HG03460 (cell line): Measurements from ENCODE around the gene HMGCS2.

Experiments used
- ATAC-seq: cut with Tn5 transposase; IDR thresholded peaks from one replicate; pipeline ENCODE4 v1.9.1; 2021; ENCODE audit not compliant: unreplicated experiment

HMGCS2 gene

DNA sequence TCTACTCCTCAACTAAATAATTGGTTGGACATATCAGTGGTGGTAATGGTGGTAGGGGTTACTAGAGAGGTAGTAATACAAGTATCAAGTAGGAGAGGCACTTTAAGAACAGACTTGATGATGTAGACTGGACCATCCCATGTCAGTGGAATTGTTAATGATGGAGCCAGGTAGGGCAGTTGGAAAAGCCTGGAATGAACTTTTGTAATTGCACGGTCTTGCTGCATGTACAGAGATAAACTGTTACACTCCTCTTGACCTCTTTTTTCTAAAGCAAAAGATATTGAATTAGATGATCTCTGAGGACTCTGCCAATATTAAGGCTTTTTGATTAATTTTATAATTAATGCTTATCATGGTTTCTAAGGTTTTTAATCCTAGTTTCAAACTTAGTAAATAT is 5.8 kb downstream of the HMGCS2 start:
- no peak for ATAC-seq

DNA sequence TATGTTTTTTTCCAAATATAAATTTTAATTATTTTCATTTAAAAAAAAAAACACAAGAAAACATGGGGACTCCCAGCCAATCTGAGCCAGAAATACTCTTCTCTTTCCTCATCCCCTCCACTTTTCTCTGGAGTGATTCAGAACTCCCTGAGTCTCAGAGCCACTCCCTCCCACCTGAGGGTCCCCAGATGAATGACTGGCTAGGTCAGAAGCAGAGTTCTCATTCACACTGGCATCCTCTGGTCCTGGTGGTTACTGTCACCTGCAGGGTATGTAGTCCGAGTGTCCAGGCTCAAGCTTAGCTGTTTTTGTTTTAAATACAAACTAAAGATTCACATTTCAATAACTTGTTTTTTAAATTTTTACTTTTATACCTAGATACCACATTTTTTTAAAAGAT is 6.3 kb downstream of the HMGCS2 start:
- ATAC-seq: no peak

DNA sequence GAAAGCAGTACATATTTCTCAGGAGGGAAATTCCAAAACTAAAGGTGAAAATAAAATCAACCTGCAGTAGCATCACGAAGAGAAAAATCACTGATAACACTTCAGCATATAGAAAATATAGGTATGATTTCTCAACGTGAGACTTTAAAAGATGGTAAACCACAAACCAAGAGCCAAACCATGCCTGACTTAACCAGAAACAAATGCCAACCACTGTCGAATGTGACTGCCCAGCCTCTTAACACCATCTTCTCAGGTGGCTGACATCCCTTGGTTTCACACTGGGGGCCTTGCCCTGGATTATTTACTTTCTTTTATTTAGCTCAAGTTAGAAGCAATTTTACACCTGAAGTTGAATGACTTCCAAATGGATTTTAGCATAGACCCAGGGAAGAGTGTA is 10.1 kb downstream of the HMGCS2 start:
- ATAC-seq: no peak

DNA sequence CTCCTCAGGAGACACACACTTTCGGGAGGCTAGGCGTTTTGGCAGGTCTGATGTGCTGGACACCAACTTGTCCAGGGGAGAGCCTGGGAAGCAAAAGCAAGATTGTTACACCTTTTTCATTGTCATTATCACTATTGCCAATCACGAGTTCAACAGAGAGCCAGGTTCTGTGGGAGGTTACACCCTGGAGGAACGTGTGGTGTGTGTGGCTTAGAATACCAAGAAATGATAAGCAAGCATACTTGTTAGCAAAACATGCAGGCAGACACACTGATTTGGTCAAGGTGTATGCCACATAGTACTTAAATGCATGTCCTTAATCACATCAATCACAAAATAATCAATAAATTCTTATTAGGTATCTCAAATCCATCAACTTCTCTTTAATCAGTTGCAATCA is 16.1 kb downstream of the HMGCS2 start:
- no peak for ATAC-seq

DNA sequence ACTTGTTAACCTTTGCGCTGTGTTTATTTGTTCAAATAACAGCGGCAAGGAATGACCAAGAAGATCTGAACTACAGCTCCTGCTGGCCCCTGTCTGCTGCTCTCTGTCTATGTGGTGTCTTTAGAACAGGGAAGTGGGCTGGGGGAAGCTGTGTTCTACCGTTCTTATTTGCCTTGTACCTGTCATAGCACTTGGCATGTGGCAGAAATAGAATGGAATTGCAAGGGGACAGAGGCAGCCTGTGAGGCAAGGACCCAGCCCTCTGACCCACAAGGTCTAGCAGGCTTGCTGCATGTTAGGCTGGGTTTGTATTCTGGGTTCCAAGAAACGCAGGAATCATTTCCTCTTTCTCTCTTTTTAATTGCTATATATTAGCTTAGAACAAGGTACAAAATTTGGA is 20.7 kb downstream of the HMGCS2 start:
- no peak for ATAC-seq

DNA sequence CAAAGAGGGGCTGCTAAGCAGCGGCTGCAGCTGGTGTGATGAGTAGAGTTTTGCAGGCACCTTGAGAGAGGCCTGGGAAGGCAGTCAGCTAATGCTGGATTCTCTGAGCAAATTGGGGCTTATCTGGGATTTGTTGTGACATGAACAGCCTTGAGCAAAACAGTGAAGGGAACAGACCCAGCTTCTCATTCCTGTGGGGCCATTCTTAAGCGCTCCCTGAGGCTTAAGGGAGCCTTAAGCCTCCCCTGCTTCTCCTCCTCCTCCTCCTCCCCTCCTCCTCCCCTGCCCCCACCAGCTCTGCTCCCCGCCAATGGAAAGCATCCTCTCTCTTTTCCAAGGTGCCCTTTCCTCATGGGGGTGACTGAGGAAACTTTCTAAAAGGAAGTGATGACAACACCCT is 21.3 kb downstream of the HMGCS2 start:
- no peak for ATAC-seq

DNA sequence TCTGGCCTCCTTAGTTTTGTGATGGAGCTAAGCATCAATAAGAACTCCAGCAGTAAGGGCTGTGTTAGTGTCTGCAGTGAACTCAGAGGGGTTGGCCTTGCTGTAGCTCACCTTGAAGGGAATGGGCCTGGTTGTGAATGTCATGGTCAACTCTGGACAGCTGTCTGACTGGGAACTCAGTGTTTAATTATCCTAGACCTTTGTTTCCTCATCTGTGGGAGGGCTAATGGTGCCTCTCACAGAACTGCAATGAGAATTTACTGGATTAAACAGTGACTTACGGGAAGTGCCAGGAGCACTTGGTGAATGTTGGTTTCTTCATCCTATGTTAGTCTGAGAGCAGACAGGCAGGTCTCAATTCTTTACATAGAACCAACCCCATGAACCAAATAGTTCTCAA is 23.7 kb downstream of the HMGCS2 start:
- ATAC-seq: no peak

DNA sequence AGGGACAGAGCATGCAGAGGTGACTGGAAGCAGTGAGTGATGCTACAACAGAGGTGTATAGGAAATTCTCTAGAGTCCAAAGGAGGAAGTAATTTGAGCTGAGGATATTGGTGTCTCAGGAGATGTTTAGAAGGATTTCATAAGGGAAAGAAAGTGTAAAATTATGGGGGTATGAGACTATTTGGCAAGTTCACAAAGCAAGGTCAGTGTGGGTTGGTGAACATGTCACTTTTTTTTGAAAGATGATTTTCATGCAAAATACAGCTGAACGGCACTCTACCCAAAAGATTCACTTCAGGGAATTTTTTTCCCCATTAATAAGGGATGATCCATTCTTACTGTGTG is 24.1 kb downstream of the HMGCS2 start:
- ATAC-seq: no peak

DNA sequence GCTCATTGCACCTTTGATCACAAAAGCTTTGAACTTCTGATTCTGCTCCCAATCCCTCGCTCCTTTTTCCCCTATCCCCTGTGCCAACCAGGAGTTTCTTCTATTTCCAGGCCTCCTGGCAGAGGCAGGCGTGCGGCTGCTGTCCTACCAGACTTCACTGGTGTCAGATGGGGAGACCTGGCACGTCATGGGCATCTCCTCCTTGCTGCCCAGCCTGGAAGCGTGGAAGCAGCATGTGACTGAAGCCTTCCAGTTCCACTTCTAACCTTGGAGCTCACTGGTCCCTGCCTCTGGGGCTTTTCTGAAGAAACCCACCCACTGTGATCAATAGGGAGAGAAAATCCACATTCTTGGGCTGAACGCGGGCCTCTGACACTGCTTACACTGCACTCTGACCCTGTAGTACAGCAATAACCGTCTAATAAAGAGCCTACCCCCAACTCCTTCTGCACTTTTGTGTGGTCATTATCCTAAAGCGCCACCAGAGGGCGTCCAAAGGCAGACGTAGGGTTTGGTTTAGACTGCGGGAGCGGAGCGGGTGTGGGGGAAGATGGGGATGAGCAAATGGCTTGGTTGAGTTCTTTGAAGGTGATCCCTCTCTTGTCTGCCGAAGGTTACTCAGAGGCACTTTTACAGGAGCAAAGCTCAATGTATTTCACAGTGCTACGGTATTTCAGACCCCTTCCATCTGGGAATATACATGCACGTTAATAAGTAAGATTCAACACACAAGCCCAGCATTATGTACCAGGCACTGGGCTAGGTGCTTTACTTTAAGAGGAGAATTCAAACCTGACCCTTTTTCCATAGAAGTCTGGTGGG is 24.7 kb downstream of the HMGCS2 start:
- ATAC-seq: peak; percentile 67

DNA sequence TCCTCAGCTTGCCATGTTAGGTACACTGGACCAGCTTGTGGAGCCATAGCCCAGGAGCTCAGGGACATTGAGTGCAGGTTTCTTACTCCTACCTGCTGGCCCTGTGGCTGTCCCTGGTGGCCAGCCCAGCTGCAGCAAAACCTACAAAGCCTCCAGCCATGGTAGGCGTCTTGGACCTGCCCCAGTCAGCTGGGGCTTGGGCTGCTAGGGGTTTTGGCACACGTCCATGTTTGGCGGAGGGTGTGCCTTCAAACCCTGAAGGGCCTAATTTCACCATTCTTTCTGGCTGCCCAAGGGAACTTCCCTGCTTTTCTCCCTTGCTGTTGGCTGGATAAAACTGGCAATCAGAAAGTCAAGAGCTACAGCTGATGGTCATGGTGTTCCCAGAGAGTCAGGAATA is 25.4 kb downstream of the HMGCS2 start:
- no peak for ATAC-seq

DNA sequence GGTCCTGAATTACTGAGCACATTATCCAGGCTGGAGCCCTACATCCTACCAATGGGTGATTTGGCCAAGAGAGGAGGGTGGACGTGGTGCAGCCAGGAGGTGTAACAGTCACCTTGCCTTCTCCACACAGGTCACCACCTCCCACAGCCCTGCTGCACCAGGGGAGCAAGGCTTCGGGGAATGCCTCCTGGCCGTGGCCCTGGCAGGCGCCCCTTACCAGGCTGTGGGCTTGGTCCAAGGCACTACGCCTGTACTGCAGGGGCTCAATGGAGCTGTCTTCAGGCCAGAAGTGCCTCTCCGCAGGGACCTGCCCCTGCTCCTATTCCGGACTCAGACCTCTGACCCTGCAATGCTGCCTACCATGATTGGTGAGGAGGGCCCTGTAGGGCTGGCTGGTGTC is 26.0 kb downstream of the HMGCS2 start:
- no peak for ATAC-seq

DNA sequence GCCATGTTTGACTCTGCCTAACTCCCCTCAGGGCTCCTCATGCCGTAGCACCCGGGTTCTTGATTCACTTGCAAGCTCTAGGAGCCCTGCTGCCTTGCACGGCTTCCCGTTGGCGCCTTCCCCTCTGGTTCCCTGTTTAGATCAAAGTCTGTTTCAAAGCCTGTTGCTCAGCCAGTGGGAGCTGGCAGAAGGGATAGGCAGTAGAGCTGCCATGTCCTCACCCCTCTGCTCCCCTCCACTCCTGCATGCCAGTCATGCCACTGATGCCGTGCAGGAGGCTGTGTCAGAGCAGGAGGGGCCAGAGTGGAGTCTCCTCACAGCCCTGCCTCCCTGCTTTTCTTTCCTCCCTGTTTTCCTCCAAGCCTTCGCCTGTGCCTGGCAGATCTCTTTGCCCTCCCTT is 26.5 kb downstream of the HMGCS2 start:
- no peak for ATAC-seq

DNA sequence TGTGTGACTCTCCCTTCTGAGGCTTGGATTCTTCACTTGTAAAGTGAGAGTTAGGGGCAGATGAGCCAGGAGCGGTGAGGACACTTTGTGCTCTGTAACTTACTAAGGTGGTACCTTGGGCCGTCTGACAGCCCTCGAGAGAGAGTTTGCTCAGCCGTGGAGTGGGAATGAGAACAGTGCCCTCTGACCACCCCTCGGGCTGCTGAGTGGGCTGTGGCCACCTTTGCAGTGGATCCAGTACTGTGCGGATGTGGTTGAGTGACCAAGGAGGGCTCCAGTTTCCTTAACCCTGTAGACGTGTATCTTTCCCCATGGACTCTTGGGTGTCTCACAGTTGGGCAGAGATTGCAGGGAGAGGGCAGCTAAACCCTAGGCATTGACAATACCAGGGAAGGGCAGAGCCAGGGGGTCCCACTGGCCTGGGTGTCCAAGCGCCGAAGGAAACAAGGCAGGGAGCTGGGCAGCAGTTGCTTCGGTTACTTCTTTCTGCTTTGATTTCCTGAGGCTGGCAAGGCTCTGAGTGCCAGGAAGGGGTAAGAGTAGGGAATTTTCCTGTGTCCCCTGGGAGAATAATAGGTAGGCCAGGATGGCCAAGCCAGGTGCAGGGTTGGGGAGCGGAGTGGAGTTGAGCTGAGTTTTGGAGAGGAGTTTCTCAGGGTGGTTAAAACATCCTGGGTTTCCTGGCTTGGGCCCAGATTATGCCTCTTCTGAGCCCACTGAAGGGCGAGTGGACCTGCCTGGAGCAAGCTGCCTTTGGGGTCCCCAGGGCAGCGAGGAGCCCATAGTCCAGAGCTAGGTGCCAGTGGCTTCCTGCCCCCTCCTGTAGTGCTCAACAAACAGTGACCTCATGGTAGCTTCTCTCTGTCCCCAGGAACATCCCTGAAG is 27.6 kb downstream of the HMGCS2 start:
- no peak for ATAC-seq

DNA sequence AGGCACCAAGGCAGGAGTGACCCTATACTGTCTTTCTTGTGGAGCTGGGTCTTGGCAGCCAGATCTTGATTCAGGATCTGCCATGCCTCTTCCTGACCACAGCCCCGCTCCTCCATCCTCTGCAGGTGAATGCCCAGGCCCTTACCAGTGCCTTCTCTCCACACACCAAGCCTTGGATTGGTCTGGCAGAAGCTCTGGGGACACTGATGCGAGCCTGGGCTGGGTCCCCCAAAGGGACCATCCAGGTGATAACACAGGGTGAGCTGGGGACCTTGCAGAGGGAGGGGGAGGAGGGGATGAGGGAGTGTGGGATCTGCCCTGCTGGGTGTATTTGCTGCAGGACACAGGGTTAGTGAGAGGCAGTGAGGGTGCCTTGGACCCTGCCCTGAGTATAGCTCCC is 28.4 kb downstream of the HMGCS2 start:
- no peak for ATAC-seq

DNA sequence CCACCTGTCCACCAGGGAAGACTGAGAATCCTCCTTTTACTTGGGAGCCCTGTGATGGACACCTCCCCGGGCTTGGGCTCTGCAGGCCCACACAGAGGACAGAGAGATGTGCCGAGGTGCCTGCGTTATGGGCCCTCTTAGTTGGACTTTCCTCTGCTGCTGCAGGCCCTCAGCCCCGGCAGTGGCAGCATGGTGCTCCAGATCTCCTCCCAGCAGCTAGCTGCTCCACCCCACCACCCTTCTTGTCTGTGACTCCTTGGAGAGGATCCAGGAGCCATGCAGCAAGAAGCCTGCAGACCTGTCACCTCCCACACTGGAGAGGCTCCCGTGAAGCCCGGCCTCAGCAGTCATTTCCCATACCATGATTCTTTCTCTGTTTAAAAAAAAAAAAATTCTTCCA is 29.6 kb downstream of the HMGCS2 start:
- ATAC-seq: no peak

DNA sequence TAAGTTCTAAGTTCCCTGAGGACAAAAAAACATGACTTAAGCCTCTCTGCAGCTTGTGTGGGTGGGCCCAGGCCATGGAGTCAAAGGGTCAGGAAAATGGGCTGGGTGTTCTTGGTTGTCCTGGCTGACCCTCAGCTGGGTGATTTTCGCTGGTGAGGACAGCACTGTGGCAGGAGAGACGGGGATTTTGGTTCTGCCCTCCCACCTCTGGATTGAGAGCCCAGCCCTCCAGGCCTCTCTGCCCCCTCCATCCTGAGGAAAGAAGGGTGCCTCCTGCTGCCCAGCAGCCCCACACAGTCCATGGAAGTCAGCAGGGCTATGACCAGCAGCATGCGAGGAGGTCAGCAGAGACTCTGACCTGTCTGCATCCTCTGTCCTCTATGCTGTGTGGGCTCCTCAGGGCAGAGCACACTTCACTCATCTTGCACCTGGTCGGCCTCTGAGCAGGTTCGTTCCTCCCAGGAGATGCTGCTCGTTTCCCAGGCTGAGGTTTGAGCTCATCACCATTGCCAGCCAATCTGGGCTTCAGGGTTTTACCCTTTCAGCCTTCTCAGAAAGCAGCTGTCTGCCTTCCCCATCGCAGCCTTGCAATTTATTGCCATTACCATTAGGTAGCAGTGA is 30.5 kb downstream of the HMGCS2 start:
- no peak for ATAC-seq

DNA sequence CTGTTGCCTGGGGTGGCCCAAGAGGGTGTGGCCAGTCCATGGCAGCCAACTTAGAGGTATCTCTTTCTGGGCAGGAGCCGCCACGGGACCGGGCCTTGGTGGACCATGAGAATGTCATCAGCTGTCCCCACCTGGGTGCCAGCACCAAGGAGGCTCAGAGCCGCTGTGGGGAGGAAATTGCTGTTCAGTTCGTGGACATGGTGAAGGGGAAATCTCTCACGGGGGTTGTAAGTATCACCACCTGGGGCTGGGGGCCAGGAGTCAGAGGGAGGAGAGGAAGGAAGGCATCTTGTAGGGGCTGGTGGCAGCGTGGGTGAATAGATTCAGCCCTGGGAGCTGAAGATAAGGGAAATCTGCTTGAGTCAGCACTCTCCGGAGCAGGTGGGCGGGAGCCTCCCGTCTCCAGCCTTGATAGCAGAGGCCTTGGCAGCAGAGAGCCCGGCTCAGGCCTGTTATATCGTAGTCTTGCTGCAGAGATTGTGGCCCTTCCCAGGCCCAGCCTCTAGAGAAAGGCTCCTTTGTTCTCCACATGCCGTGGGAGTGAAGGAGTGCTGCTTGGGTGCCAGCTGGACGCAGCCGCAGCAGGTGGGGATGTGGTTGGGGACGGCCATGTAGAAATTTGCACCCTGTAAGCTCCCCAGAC is 31.5 kb downstream of the HMGCS2 start:
- no peak for ATAC-seq

DNA sequence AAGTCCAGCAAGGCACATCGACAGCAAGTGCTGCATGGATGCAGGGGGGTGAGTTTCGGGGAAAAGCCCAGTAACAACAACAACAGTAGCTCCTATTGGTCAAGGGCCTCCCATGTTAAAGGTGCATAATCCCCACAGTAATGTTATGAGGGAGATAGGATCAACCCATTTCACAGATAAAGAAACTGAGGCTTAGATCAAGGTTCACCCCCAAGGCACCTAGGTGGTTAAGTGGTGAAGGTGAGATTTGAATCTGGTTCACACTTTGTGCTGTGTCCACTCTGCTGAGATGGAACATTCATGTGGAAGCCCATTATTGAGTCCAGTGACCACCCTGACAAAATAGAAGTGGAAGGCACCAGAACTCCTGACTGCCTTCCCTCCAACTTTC is 32.1 kb downstream of the HMGCS2 start:
- no peak for ATAC-seq

DNA sequence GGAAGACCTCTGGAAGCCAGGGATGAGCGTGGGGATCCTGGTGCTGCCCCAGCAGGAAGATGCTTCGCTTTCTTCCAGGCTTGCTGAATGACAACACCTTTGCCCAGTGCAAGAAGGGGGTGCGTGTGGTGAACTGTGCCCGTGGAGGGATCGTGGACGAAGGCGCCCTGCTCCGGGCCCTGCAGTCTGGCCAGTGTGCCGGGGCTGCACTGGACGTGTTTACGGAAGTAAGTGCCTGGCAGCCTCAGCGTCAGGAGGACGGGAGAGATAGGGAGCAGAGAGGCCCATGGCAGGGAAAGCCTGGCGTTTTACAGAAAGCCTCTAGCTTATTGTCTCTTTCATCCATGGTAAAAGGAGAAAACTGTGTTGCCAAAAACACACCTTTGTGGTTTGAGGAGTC is 33.5 kb downstream of the HMGCS2 start:
- ATAC-seq: no peak

DNA sequence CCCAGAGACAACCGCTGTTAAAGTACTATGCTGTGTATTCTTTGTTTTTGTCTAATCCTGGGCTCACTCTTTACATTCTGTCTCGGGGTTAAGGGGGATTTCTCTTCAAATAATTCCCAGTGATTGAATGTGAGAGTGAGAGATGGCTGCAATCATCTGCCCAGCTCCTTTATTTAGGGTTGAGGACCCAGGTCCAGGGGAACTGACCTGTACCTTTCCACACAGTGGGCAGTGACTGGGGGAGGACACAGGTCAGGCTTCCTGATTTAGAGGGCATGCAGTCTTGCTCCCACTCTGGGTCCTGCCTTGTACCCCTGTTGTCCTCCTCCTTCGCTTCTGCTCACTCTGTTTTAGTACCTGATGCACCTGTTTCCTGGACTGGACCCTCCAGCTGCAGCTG is 35.0 kb downstream of the HMGCS2 start:
- no peak for ATAC-seq

DNA sequence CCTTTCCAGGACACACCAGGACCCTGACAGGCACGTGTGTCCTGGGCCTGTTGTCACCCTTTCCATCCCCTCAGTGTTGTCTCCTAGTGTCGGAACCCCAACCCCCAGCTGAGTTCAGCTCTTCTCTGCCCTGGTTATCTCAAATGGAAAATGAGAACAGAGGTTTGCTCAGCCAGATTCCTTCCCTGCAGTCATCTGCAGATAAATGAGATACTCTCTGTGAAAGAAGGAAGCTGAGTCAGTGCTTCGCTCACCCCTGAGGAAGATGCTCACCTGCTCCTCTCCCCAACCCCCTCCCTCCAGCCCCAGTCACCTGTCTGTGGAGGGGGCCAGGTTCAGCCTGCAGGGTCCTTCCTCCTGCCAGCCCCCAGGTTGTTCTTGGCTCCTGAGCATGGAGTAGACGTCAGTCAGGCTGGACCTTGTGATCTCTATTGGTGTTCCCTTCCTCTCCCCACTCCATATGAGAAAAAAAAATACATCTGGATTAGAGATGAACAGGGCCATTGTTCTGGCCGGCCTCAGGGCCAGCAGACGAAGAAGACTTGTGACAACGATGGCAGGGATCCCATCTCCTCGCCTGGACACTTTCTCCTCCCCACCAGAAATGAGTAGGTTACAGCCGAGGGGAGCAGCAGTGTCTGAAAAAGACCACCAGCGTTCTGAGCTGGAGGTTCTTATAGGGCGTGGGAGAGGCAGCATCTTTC is 36.1 kb downstream of the HMGCS2 start:
- no peak for ATAC-seq
